Glutamatergic neuron (in vitro differentiated cells): Measurements from ENCODE around the gene GNA12. TPM values are rescaled to one million over a fixed set of nuclear protein-coding genes. Genes with fewer than 3 reads are reported as not detected.

Source experiments
- DNase-seq: peaks from one replicate; pipeline ENCODE4 v3.0.0; 2022
- H3K27ac Mint-ChIP-seq: one replicate; pipeline ENCODE4 v1.8.0; 2020; ENCODE audit warnings: mild to moderate bottlenecking, mixed read lengths, inconsistent platforms; ENCODE audit not compliant: unreplicated experiment
- H3K27me3 Mint-ChIP-seq: one replicate; pipeline ENCODE4 v1.8.0; 2020; ENCODE audit warnings: mild to moderate bottlenecking, moderate library complexity, mixed read lengths, inconsistent platforms; ENCODE audit not compliant: unreplicated experiment
- H3K36me3 Mint-ChIP-seq: one replicate; pipeline ENCODE4 v1.8.0; 2020; ENCODE audit warnings: mild to moderate bottlenecking, mixed read lengths, inconsistent platforms; ENCODE audit not compliant: unreplicated experiment
- H3K4me1 Mint-ChIP-seq: one replicate; pipeline ENCODE4 v1.8.0; 2020; ENCODE audit warnings: mild to moderate bottlenecking, low read depth, mixed read lengths, inconsistent platforms; ENCODE audit not compliant: unreplicated experiment
- H3K4me3 Mint-ChIP-seq: one replicate; pipeline ENCODE4 v1.8.0; 2020; ENCODE audit warnings: mild to moderate bottlenecking, mixed read lengths, inconsistent platforms; ENCODE audit not compliant: unreplicated experiment
- H3K9me3 Mint-ChIP-seq: one replicate; pipeline ENCODE4 v1.8.0; 2020; ENCODE audit warnings: mild to moderate bottlenecking, moderate library complexity, mixed read lengths, inconsistent platforms; ENCODE audit not compliant: unreplicated experiment
- CTCF ChIP-seq: fragments of 200-600 bp; sonication (generic); IDR thresholded peaks from one replicate; pipeline ENCODE4 v1.5.0; 2021; ENCODE audit not compliant: partially characterized antibody, unreplicated experiment
- total RNA-seq: library from RNA; stranded (reverse); fragmentation: NEBNext Ultra II Directional; extraction: Animal tissue kit (Norgen Biotek cat#: 25700); gene quantifications from one replicate; pipeline ENCODE4 v1.2.1, GENCODE V29; 2021; ENCODE audit not compliant: unreplicated experiment

The GNA12 gene
- total RNA-seq, 1 donor from 2014 or later: 66.2 TPM

DNA sequence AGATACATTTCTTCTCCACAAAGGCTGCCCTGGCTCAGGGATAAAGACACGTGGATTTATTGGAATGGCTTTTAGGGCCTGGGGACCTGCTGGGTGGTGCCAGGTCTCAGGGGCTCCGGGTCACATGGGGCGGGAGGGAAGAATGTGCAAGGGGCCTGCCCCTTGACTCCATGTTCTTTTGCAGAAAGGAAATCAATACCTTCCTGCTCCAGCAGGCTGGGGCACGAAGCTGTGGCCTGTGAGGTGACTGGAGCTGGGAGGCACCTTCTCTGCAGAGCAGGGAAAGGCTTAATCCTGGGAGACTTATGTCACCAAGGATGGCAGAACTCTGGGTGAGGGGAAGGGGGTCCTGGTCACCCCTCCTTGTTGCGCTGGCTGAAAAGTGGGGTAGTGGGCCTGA lies 42.3 kb upstream of the GNA12 start:
- no peak for TF ChIP-seq CTCF
- peak overlapping the region; percentile 79 for H3K27ac Mint-ChIP-seq
- H3K36me3 Mint-ChIP-seq: no peaks in the 10 kb centered on the region
- DNase-seq: no peak
- no peak overlapping the region for H3K4me3 Mint-ChIP-seq
- peaks cover 4% of the 10 kb centered on the region for H3K27me3 Mint-ChIP-seq
- peaks cover 19% of the 10 kb centered on the region for H3K4me1 Mint-ChIP-seq
- peaks cover 5% of the 10 kb centered on the region for H3K9me3 Mint-ChIP-seq

DNA sequence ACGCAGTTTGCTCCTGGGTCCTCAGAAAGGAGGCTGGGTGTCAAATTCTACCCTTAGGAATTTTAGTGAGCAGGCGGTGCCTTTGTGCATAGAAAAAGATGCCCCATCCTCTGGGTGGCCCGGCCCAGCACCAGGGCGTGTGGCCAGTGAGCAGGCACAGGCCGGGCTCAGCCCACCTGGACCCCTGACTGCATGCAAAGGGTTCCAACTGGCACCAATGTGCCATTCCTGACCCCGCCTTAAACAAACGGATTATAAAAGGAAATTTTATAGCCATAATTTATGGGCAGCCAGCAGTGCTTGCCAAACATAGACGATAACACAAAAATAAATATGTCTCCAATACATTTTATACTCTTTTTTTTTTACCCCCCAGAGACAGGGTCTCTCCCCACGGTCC lies 40.1 kb upstream of the GNA12 start:
- no peak for TF ChIP-seq CTCF
- peaks cover 20% of the 10 kb centered on the region for H3K9me3 Mint-ChIP-seq
- DNase-seq: no peak
- H3K27me3 Mint-ChIP-seq: peaks cover 21% of the 10 kb centered on the region
- no peaks in the 10 kb centered on the region for H3K36me3 Mint-ChIP-seq
- H3K4me1 Mint-ChIP-seq: peaks cover 35% of the 10 kb centered on the region
- H3K27ac Mint-ChIP-seq: no peak overlapping the region
- H3K4me3 Mint-ChIP-seq: no peak overlapping the region

DNA sequence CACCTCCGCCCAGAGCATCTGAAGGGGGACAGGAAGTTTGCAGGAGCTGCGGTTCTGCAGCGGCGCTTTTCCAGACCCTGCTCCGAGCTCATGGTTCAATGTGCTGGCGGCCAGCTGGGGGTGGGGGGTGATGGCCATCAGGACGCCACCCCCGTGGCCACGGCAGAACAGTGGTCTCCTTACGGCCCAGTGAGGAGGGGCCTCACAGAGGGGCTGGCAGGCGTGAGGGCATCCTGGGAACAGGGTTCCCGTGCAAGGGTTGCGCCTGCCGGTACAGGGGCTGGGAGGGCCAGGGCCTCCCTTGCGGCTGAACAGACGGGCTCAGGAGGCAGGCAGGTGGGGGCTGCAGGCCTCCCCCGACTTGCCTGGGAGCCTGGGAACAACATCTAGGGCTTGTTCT lies 39.0 kb upstream of the GNA12 start:
- H3K9me3 Mint-ChIP-seq: peaks cover 27% of the 10 kb centered on the region

GRCh38 chr7:2882111-2882510 lies 38.0 kb upstream of the GNA12 start:
- Mint-ChIP-seq H3K36me3 (no peaks in the 10 kb centered on the region), H3K4me1 (peaks cover 40% of the 10 kb centered on the region), H3K27me3 (peaks cover 29% of the 10 kb centered on the region), H3K4me3 (no peak overlapping the region), H3K9me3 (peaks cover 27% of the 10 kb centered on the region), H3K27ac (peak overlapping the region; percentile 52)
- no peak for DNase-seq
- no peak for TF ChIP-seq CTCF

More for the DNA sequence above, 39.0 kb upstream of the GNA12 start:
- H3K27me3 Mint-ChIP-seq: peaks cover 25% of the 10 kb centered on the region
- TF ChIP-seq CTCF: no peak
- H3K4me3 Mint-ChIP-seq: no peak overlapping the region
- no peaks in the 10 kb centered on the region for H3K36me3 Mint-ChIP-seq
- no peak for DNase-seq
- H3K4me1 Mint-ChIP-seq: peaks cover 42% of the 10 kb centered on the region
- H3K27ac Mint-ChIP-seq: no peak overlapping the region

DNA sequence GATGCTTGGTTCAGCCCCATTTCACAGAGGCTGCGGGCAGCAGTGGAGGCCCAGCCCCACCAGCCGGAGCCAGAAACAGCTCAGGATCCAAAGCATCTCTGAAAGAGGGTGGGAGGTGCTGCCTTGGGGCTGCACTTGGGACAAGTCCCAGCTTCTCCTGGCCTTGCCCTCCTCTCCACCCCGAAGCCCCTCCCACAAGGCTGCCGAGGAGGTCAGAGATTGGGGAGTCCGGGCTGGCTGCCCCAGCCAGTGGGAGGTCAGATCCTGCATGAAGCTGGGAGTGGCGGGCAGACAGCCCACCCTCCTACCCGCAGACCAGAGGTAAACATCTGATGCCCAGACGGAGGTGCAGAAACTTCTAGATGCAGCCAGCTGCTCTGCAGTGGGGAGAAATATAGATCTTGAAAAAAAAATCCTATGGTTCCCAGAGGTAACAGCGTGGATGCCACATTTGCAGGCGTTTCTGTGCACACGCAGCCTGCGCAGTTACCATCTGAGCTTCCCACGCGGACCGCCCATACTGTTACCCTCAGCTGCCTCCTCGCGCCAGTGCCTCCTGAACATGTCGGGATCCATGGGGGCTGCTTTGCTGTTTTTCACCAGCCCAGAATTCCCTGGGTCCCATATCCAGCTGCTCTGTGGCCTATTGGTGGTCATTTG lies 36.9 kb upstream of the GNA12 start:
- Mint-ChIP-seq H3K4me1 (peaks cover 34% of the 10 kb centered on the region), H3K27ac (peak overlapping the region; percentile 98), H3K9me3 (peaks cover 28% of the 10 kb centered on the region), H3K4me3 (peak overlapping the region; percentile 38), H3K36me3 (no peaks in the 10 kb centered on the region), H3K27me3 (peaks cover 25% of the 10 kb centered on the region)
- no peak for TF ChIP-seq CTCF
- peak; percentile 54 for DNase-seq
